Breast epithelium (tissue), 3 donors: ENCODE results near the gene CCNT1.

Source experiments
- CTCF ChIP-seq, 3 donors: fragments of 450-650 bp; IDR thresholded peaks; one replicate each; pipeline ENCODE4 v1.5.1; 2016 to 2017; ENCODE audit warnings: antibody characterized with exemption in 3 of 3, mild to moderate bottlenecking in 3 of 3, moderate library complexity in 3 of 3
- POLR2A ChIP-seq: fragments of 450-650 bp; IDR thresholded peaks from one replicate; pipeline ENCODE4 v1.6.1; 2016; ENCODE audit warnings: antibody characterized with exemption, mild to moderate bottlenecking, moderate library complexity

GRCh38 chr12:48744251-48745008 lies 27.9 kb upstream of the CCNT1 start:
- TF ChIP-seq POLR2A (no peak), CTCF (IDR thresholded peaks at IDR 0.05) (no peak)
